Measurements from ENCODE around the gene CCDC158.

Gene CCDC158

GRCh38 chr4:76406081-76406480 lies 14.9 kb downstream of the CCDC158 start:
- Mint-ChIP-seq H3K27ac (no peak overlapping the region), H3K4me1 (no peaks in the 10 kb centered on the region), H3K27me3 (ENCODE audit: low read depth, poor library complexity) (peaks cover 11% of the 10 kb centered on the region), H3K9me3 (no peaks in the 10 kb centered on the region), H3K4me3 (no peak overlapping the region), H3K36me3 (ENCODE audit: low read depth) (no peaks in the 10 kb centered on the region)
- TF ChIP-seq, protein P1, sequence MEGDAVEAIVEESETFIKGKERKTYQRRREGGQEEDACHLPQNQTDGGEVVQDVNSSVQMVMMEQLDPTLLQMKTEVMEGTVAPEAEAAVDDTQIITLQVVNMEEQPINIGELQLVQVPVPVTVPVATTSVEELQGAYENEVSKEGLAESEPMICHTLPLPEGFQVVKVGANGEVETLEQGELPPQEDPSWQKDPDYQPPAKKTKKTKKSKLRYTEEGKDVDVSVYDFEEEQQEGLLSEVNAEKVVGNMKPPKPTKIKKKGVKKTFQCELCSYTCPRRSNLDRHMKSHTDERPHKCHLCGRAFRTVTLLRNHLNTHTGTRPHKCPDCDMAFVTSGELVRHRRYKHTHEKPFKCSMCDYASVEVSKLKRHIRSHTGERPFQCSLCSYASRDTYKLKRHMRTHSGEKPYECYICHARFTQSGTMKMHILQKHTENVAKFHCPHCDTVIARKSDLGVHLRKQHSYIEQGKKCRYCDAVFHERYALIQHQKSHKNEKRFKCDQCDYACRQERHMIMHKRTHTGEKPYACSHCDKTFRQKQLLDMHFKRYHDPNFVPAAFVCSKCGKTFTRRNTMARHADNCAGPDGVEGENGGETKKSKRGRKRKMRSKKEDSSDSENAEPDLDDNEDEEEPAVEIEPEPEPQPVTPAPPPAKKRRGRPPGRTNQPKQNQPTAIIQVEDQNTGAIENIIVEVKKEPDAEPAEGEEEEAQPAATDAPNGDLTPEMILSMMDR (IDR thresholded peaks at IDR 0.05) = no peak
- DNase-seq = no peak

DNA sequence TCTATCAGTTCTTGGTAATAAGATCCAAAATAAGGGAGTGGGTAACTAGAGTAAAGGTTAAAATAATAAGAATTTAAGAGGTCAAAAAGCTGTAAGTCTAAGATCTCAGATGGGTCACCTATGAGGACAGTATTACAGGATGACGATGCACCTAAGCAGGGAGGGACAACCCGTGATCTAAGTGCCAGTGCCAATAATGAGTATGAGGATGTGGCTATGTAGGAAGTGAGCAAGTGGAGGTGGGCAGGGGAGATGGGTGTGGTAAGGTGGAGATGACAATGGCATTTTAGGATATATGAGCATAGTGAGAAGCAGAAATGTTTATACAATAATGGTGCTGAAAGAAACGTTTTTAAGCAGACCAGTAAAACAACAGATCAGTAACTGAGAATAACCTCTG lies 19.3 kb downstream of the CCDC158 start:
- TF ChIP-seq, protein P1 (IDR thresholded peaks at IDR 0.05) = no peak
- no peak for DNase-seq
- H3K27me3 Mint-ChIP-seq (ENCODE audit: low read depth, poor library complexity) = peaks cover 15% of the 10 kb centered on the region

DNA sequence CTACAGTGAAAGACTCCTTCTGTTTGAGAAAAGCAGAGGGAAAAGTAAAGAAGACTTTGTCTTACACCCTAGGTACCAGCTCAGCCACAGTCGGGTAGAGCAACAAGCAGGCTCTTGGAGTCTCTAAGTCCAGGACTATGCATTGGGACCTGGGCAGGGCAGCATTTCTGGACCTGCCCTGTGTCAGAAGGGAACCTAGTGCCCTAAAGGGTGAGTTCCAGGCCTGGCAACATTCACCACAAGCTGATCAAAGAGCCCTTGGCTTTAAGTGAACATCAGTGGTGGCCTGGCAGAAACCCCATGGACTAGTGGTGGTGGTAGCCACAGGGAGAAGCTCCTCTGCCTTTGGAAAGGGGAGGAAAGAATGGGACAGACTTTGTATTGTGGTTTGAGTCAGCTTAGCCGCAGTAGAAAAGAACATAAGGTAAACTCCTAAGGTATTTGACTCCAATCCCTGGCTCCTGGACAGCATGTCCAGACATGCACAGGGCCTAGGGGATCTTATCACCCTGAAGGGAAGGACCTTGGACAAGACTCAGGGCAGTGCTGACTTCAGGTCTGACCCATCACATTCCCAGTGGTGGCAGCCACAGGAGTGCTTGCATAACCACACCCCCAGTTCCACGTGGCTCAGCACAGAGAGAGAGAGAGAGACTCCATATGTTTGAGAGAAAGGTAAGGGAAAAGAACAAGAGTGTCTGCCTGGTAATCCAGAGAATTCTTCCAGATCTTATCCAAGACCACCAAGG lies 32.6 kb downstream of the CCDC158 start:
- Mint-ChIP-seq H3K27me3 (ENCODE audit: low read depth, poor library complexity) (peaks cover 4% of the 10 kb centered on the region), H3K4me1 (peaks cover 2% of the 10 kb centered on the region), H3K36me3 (ENCODE audit: low read depth) (no peaks in the 10 kb centered on the region), H3K27ac (peak overlapping the region; percentile 82), H3K9me3 (peaks cover 57% of the 10 kb centered on the region), H3K4me3 (no peak overlapping the region)
- DNase-seq = no peak
- TF ChIP-seq, protein P1 (IDR thresholded peaks at IDR 0.05) = no peak

More for the DNA sequence above, 19.3 kb downstream of the CCDC158 start:
- Mint-ChIP-seq H3K36me3 (ENCODE audit: low read depth) (no peaks in the 10 kb centered on the region), H3K27ac (no peak overlapping the region), H3K4me1 (no peaks in the 10 kb centered on the region), H3K9me3 (no peaks in the 10 kb centered on the region), H3K4me3 (no peak overlapping the region)

- Mint-ChIP-seq H3K36me3 (ENCODE audit: low read depth) (peaks cover 5% of the 10 kb centered on the region), H3K4me1 (peaks cover 7% of the 10 kb centered on the region), H3K27ac (no peak overlapping the region), H3K9me3 (peaks cover 50% of the 10 kb centered on the region), H3K27me3 (ENCODE audit: low read depth, poor library complexity) (peaks cover 4% of the 10 kb centered on the region), H3K4me3 (no peak overlapping the region)
- TF ChIP-seq, protein P1 (IDR thresholded peaks at IDR 0.05) = no peak
- DNase-seq = no peak
Measured at GRCh38 chr4:76386566-76387305, 34.2 kb downstream of the CCDC158 start.

GRCh38 chr4:76385974-76386373 lies 35.0 kb downstream of the CCDC158 start:
- Mint-ChIP-seq H3K4me3 (no peak overlapping the region), H3K4me1 (peaks cover 7% of the 10 kb centered on the region), H3K36me3 (ENCODE audit: low read depth) (peaks cover 10% of the 10 kb centered on the region), H3K9me3 (peaks cover 49% of the 10 kb centered on the region), H3K27ac (no peak overlapping the region), H3K27me3 (ENCODE audit: low read depth, poor library complexity) (peaks cover 4% of the 10 kb centered on the region)
- TF ChIP-seq, protein P1 (IDR thresholded peaks at IDR 0.05) = no peak
- DNase-seq = no peak
